Activated CD8-positive, alpha-beta T cell treated with anti-CD3 and anti-CD28 coated beads for 36 hours (primary cell): ENCODE results near the gene KARS1. TPM values are rescaled to one million over a fixed set of nuclear protein-coding genes. Genes with fewer than 3 reads are reported as not detected.

Source experiments
- ATAC-seq: fragments of 200-7000 bp; cut with Tn5 transposase; one replicate; pipeline ENCODE4 v1.10.0; 2021; ENCODE audit warnings: mild to moderate bottlenecking, moderate library complexity
- CTCF ChIA-PET: fragments of 350-600 bp; sonication (Branson Sonifier 250); formaldehyde crosslinking; loops from one replicate; lab custom pipeline; 2021; ENCODE audit warnings: antibody characterized with exemption; lab: Charles Lee
- POLR2A ChIA-PET: fragments of 350-600 bp; sonication (Branson Sonifier 250); formaldehyde crosslinking; loops from one replicate; lab custom pipeline; 2021; ENCODE audit warnings: antibody characterized with exemption; lab: Charles Lee
- DNase-seq: peaks from one replicate; pipeline ENCODE4 v3.0.0-alpha.2; 2020
- H3K27ac Mint-ChIP-seq: one replicate; pipeline ENCODE4 v1.8.0; 2021; ENCODE audit warnings: mild to moderate bottlenecking, mixed read lengths
- H3K27me3 Mint-ChIP-seq: one replicate; pipeline ENCODE4 v1.8.0; 2021; ENCODE audit warnings: mixed read lengths
- H3K36me3 Mint-ChIP-seq: one replicate; pipeline ENCODE4 v1.8.0; 2021; ENCODE audit warnings: low read depth, mixed read lengths
- H3K4me1 Mint-ChIP-seq: one replicate; pipeline ENCODE4 v1.8.0; 2021; ENCODE audit warnings: low read depth, mixed read lengths
- H3K4me3 Mint-ChIP-seq: one replicate; pipeline ENCODE4 v1.8.0; 2021; ENCODE audit warnings: mild to moderate bottlenecking, moderate library complexity, mixed read lengths
- H3K9me3 Mint-ChIP-seq: one replicate; pipeline ENCODE4 v1.8.0; 2021; ENCODE audit warnings: mixed read lengths
- CTCF ChIP-seq: fragments of 200-600 bp; IDR thresholded peaks from one replicate; pipeline ENCODE4 v1.8.0; 2022; ENCODE audit warnings: antibody characterized with exemption, mild to moderate bottlenecking
- intact Hi-C: fragments of 100-400 bp; cut with micrococcal nuclease; formaldehyde crosslinking; loops from one replicate; pipeline ENCODE4 v1.10.0; 2022
- total RNA-seq, 2 experiments: library from RNA; stranded (reverse); gene quantifications; one replicate each; pipeline ENCODE4 v1.2.3, GENCODE V29; 2021

Gene KARS1
- total RNA-seq, 2 experiments from 2014 or later = 320 to 335 TPM

DNA sequence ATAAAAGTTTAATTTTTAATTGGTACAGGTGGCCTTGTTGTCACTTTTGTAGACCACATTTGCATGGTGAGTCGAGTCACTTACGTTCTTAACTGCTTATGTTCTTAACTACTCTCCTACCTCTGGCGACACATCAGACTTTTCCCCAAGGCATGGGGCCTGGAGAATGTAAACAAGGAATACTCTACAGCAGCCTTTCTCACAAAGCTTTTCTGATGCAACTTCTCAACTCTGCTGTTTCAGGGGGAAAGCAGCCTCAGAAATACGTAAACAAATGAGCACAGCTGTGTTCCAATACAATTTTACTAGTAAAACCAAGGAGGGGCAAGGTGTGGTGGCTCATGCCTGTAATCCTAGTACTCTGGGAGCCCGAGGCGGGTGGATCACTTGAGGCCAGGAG lies 6.9 kb downstream of the KARS1 start:
- peaks cover 44% of the 10 kb centered on the region for H3K4me1 Mint-ChIP-seq
- intact Hi-C loops = no loop called here
- ATAC-seq (no peak), DNase-seq (no peak)
- H3K4me3 Mint-ChIP-seq = no peak overlapping the region
- H3K9me3 Mint-ChIP-seq = no peaks in the 10 kb centered on the region
- peaks cover 77% of the 10 kb centered on the region for H3K36me3 Mint-ChIP-seq
- POLR2A ChIA-PET = interaction anchor here (6.9 kb wide), 1 partner anchor 11 kb away, joined by 67 read pairs; no protein-coding TSS in a partner anchor
- H3K27me3 Mint-ChIP-seq = no peaks in the 10 kb centered on the region
- peak overlapping the region; percentile 70 for H3K27ac Mint-ChIP-seq
- no peak for TF ChIP-seq CTCF
- CTCF ChIA-PET = no interaction called here

DNA sequence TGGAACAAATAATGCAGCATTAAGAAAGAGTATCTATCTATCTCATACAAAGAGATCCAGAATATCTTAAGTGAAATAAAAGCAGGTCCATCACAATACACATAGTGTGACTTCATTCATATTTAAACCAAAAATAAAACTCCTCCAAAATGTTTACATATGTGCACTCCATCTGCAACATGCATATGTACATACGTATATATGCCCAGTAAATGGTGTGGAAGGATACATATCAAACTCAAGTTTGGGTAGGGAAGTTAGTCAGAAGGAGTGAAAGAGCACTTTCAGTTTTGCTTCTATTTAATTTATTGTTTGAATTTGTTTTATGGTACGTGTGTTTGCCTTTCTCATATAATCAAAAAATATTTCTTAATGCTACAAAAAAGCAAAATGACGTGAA lies 12.4 kb downstream of the KARS1 start:
- intact Hi-C loops = no loop called here
- H3K27ac Mint-ChIP-seq = peak overlapping the region; percentile 36
- CTCF ChIA-PET = interaction anchor here (1.6 kb wide), 1 partner anchor 170 kb away, joined by 5 read pairs; no protein-coding TSS in a partner anchor

GRCh38 chr16:75632857-75633256 lies 14.6 kb downstream of the KARS1 start:
- POLR2A ChIA-PET = interaction anchor here (5.9 to 9.2 kb wide), 2 partner anchors 10 to 15 kb away, joined by 44 to 67 read pairs; partner anchors contain the start of genes KARS1 and TERF2IP
- no peak for TF ChIP-seq CTCF
- Mint-ChIP-seq H3K27ac (no peak overlapping the region), H3K27me3 (no peaks in the 10 kb centered on the region), H3K36me3 (peaks cover 74% of the 10 kb centered on the region), H3K9me3 (no peaks in the 10 kb centered on the region), H3K4me3 (no peak overlapping the region), H3K4me1 (peaks cover 15% of the 10 kb centered on the region)
- ATAC-seq (no peak), DNase-seq (no peak)
- CTCF ChIA-PET = interaction anchor here (1.1 to 2.6 kb wide), 3 partner anchors 9 to 18 kb away, joined by 3 to 9 read pairs (median 3); partner anchors contain the start of genes KARS1 and TERF2IP
- intact Hi-C loops = no loop called here

More for the DNA sequence above, 12.4 kb downstream of the KARS1 start:
- no peaks in the 10 kb centered on the region for H3K27me3 Mint-ChIP-seq
- no peak overlapping the region for H3K4me3 Mint-ChIP-seq
- peaks cover 8% of the 10 kb centered on the region for H3K4me1 Mint-ChIP-seq
- POLR2A ChIA-PET = interaction anchor here (0.7 to 3.8 kb wide), 3 partner anchors 8 to 13 kb away, joined by 3 to 21 read pairs (median 4); partner anchors contain the start of genes KARS1 and TERF2IP
- no peak for TF ChIP-seq CTCF
- H3K36me3 Mint-ChIP-seq = peaks cover 67% of the 10 kb centered on the region
- no peak for DNase-seq
- H3K9me3 Mint-ChIP-seq = no peaks in the 10 kb centered on the region
- ATAC-seq = no peak

DNA sequence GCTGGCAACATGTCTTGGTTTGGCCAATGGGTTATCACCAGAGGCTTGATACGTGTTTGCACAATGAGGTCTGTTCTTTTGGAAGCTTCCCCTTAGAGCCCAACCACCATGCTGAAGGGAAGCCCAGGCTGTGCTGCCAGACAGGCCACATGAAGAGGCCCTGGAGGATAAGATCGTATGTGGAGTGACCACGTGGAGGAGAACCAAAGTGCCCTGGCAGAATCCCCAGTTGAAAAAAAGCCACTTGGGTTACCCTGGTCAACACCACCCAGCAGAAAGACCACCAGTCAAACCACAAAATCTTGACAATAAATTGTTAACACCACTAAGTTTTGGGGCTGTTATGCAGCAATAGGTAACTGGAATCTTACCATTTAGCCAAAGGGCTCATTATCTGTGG lies 17.4 kb downstream of the KARS1 start:
- ATAC-seq (no peak), DNase-seq (no peak)
- POLR2A ChIA-PET = interaction anchor here (0.7 to 9.2 kb wide), 3 partner anchors 13 to 136 kb away, joined by 3 to 67 read pairs (median 44); partner anchors contain the start of genes KARS1 and TERF2IP
- CTCF ChIA-PET = interaction anchor here (2.5 kb wide), 1 partner anchor 8 kb away, joined by 9 read pairs; the partner anchor contains the start of gene ADAT1
- H3K27me3 Mint-ChIP-seq = no peaks in the 10 kb centered on the region
- peaks cover 74% of the 10 kb centered on the region for H3K36me3 Mint-ChIP-seq
- H3K9me3 Mint-ChIP-seq = no peaks in the 10 kb centered on the region
- H3K4me1 Mint-ChIP-seq = peaks cover 18% of the 10 kb centered on the region
- TF ChIP-seq CTCF = no peak
- peak overlapping the region; percentile 20 for H3K27ac Mint-ChIP-seq
- intact Hi-C loops = no loop called here
- H3K4me3 Mint-ChIP-seq = no peak overlapping the region

DNA sequence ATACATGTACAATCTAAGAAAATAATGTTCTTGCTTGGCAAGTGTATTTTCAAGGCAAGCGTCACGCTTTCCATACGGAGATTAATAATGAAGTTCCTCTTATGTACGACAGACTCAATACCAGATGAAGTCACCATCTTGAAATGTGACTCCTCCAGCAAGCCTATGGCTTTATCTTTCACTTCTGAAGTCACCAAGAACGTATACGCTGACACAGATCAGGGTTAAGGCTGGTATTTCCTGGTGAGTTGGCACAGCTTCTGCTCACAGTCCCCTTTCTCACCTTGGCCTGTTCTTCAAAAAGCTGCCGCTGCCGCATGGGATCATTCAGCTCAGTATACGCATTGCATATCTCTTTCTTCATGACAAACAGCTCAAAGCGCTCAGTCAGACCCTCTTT lies 18.3 kb downstream of the KARS1 start:
- intact Hi-C loops = loop anchor here (10.0 kb wide), 1 partner anchor 164 kb away; the partner anchor contains the start of gene TMEM170A
- Mint-ChIP-seq H3K4me3 (no peak overlapping the region), H3K4me1 (peaks cover 24% of the 10 kb centered on the region), H3K9me3 (no peaks in the 10 kb centered on the region), H3K36me3 (peaks cover 79% of the 10 kb centered on the region), H3K27ac (peak overlapping the region; percentile 49), H3K27me3 (no peaks in the 10 kb centered on the region)
- DNase-seq = no peak
- no peak for TF ChIP-seq CTCF
- CTCF ChIA-PET = no interaction called here
- POLR2A ChIA-PET = interaction anchor here (0.7 to 9.2 kb wide), 3 partner anchors 14 to 29 kb away, joined by 3 to 67 read pairs (median 44); partner anchors contain the start of genes KARS1 and TERF2IP
- ATAC-seq = no peak
